ENCODE data around the gene NPC1.

DNA sequence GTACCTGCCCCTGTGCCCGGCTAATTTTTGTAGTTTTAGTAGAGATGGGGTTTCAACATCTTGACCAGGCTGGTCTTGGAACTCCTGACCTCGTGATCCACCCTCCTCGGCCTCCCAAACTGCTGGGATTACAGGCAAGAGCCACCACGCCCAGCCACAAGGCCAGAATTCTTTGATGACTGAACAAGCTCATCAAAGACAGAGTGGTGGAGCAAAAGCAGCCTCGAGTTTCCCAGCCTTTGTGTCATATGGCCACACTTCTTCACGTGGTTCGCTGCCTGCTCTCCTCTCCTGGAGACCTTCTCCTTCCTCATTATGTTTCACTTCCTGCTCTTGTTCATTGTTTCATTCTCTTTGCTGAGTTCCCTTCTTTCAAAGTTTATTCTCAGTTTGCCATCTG is 9.9 kb upstream of the NPC1 start:
- TF ChIP-seq, protein P1, sequence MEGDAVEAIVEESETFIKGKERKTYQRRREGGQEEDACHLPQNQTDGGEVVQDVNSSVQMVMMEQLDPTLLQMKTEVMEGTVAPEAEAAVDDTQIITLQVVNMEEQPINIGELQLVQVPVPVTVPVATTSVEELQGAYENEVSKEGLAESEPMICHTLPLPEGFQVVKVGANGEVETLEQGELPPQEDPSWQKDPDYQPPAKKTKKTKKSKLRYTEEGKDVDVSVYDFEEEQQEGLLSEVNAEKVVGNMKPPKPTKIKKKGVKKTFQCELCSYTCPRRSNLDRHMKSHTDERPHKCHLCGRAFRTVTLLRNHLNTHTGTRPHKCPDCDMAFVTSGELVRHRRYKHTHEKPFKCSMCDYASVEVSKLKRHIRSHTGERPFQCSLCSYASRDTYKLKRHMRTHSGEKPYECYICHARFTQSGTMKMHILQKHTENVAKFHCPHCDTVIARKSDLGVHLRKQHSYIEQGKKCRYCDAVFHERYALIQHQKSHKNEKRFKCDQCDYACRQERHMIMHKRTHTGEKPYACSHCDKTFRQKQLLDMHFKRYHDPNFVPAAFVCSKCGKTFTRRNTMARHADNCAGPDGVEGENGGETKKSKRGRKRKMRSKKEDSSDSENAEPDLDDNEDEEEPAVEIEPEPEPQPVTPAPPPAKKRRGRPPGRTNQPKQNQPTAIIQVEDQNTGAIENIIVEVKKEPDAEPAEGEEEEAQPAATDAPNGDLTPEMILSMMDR (IDR thresholded peaks at IDR 0.05): no peak
- TF ChIP-seq POLR2A (IDR thresholded peaks at IDR 0.05): no peak

Data from esophagus squamous epithelium (tissue), 4 donors.